Brain pericyte (primary cell): ENCODE data around the gene NUTM1.

Source experiments
- DNase-seq: peaks from one replicate; pipeline ENCODE4 v3.0.0-alpha.2; 2012; ENCODE audit warnings: low read depth, low spot score

NUTM1 gene, protein sequence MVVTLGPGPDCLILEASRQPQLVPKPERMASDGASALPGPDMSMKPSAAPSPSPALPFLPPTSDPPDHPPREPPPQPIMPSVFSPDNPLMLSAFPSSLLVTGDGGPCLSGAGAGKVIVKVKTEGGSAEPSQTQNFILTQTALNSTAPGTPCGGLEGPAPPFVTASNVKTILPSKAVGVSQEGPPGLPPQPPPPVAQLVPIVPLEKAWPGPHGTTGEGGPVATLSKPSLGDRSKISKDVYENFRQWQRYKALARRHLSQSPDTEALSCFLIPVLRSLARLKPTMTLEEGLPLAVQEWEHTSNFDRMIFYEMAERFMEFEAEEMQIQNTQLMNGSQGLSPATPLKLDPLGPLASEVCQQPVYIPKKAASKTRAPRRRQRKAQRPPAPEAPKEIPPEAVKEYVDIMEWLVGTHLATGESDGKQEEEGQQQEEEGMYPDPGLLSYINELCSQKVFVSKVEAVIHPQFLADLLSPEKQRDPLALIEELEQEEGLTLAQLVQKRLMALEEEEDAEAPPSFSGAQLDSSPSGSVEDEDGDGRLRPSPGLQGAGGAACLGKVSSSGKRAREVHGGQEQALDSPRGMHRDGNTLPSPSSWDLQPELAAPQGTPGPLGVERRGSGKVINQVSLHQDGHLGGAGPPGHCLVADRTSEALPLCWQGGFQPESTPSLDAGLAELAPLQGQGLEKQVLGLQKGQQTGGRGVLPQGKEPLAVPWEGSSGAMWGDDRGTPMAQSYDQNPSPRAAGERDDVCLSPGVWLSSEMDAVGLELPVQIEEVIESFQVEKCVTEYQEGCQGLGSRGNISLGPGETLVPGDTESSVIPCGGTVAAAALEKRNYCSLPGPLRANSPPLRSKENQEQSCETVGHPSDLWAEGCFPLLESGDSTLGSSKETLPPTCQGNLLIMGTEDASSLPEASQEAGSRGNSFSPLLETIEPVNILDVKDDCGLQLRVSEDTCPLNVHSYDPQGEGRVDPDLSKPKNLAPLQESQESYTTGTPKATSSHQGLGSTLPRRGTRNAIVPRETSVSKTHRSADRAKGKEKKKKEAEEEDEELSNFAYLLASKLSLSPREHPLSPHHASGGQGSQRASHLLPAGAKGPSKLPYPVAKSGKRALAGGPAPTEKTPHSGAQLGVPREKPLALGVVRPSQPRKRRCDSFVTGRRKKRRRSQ

GRCh38 chr15:34342737-34343575, at the start of gene NUTM1, which contains the start of gene NOP10:
TSS of gene NUTM1 (plus strand) at chr15:34343315. CDS start at chr15:34343697, 382 bp downstream.
TSS of gene NOP10 (minus strand) at chr15:34343136. CDS start at chr15:34343073, 63 bp downstream.
- DNase-seq, result peak; percentile 79

DNA sequence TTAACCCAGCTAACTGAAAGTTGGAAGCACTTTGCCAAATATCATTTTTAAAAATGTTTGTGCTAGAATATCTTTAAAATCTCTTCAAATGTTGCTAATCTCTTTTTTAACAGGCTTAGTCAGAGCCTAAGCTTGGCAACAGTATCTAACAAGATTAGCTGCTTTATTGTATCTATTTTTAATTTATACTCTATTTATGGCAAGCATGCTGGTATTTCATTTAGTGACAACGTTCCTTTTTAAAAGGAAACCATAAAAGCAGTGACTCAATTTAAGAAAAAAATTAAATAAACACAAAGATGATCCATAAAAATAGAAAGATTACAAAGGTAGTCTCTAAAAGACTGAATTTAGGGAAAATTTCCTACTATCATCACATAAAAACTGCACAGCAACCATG, 46.1 kb upstream of the NUTM1 start:
- DNase-seq, result no peak

DNA sequence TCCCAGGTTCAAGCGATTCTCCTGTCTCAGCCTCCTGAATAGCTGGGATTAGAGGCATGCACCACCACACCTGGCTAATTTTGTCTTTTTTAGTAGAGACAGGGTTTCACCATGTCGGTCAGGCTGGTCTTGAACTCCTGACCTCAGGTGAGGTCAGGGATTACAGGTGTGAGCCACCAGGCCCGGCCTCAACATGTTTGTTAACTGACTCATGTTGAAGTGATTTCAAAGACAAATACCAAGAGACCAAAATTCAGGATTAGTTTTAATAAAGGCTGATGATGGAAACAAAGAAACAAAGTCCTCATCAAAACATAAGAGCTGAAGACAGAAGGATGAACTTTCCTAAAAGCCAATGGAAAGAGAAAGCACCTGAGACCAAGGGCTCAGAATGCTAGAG, 42.1 kb upstream of the NUTM1 start:
- DNase-seq, result no peak

DNA sequence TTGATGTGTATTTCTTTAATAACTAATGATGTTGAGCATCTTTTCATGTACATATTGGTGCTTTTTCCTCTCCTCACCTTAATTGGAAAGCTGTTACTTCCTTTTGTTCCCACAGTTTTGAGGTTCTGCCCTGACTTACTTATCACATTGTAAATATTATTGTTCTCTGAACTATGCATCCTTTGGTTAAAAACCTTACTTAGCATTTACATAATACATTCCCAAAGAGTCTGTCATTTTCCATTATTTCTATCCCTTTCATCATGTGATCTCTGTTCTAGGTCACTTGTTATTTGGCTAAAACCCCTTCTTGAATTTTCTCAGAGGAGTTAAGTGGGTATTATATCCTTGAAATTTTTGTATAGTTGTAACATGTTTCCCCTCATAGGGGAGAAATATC, 38.5 kb upstream of the NUTM1 start:
- no peak for DNase-seq

- DNase-seq, result no peak
Measured at GRCh38 chr15:34311563-34311962, 31.6 kb upstream of the NUTM1 start.

GRCh38 chr15:34314491-34315490, 28.3 kb upstream of the NUTM1 start:
- DNase-seq, result no peak

DNA sequence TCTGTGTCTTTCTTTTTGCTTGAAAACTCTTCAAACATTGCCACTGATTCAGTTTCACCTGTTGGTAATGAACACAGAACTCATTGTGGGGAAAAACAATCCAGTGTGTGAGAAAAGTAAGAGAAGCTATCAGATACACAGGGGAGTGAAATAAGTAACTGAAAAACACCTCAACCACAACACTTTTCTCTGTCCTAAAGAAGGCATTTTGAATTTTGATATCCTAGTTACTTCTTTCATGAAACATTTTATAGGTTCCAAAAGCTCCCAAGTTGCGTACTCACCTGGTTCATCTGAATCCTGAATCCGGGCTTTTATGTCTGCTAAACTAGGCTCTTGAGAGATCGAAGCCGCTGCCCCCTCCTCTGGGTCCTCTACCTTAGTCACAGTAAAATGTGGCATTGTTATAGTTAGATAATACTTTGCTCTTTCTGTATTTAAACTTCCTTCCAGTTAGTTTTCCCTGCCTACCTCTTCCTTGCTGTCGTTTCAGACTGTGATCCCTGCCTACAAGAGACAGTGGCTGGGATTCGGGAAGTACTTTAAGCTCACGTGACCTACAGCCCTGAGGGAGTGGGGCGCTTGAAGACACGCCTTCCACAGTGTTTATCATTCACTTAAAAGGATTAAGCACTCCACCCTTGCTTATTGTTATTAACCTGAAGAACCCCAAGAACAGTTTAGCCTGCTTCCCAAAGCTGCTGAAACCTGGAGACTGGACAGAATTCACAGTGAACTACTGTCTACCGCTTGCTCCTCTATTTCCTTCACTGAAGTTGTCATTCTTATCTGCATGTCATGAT, 24.6 kb upstream of the NUTM1 start:
- no peak for DNase-seq

DNA sequence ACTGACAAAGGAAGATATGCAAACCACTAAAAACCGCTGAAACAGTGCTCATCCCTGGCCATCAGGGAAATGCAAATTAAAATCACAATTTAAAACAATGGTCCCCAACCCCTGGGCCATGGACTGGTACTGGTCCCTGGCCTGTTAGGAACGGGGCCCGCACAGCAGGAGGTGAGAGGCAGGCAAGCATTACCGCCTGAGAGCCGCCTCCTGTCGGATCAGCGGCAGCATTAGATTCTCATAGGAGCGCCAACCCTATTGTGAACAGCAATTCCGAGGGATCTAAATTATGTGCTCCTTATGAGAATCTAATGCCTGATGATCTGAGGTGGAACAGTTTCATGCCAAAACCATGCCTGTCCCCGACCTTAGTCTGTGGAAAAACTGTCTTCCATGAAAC, 19.9 kb upstream of the NUTM1 start:
- DNase-seq, result no peak

DNA sequence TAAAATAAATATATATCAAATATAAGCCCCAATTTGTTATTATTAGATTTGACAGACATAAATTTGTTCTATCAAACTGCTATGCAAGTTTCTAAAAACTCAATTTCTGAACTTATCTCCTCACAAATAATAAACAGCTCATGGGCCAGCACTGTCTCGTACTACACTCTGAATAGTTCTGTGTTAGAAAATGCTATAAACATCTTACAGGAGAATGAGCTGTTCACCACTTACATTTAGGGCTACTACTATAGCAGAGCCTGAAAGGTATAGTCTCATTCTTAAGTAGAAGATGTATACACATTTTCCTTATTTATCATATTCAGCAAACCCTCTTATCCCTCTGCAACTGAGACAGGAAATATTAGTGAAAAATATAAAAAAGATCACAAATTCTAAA, 18.2 kb upstream of the NUTM1 start:
- no peak for DNase-seq

- DNase-seq, result no peak
Measured at GRCh38 chr15:34325368-34325767, 17.7 kb upstream of the NUTM1 start.

DNA sequence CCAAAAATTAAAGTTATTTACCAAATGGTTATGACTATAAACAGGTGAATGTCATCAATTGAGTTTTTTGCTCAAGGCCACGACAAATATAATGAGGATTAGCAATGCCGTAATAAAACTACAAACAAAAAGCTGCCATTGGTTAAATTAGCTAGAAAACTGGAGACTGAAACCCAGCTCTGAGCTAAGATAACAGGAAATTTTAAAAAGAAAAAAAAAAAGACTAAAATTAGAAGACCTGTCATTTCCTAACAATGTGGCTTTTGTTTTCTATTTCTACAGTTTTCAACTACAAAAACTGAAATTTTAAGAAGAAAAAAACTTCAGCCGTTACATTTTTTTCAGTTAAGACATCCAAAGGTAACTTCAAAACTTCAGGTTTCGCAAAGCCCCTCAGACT, 15.2 kb upstream of the NUTM1 start:
- no peak for DNase-seq

GRCh38 chr15:34329006-34329405, 14.1 kb upstream of the NUTM1 start:
- no peak for DNase-seq

DNA sequence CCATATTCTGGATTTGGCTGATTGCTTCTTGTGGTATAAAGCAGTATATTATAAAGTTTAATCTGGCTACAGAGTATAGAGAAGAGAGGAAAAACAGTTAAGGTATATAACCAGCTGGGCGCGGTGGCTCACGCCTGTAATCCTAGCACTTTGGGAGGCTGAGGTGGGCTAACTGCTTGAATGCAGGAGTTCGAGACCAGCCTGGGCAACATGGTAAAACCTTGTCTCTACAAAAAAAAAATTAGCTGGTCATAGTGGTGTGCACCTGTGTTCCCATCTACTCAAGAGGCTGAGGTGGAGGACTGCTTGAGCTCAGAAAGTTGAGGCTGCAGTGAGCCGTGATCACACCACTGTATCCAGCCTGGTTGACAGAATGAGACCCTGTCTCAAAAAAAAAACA, 12.8 kb upstream of the NUTM1 start:
- no peak for DNase-seq

DNA sequence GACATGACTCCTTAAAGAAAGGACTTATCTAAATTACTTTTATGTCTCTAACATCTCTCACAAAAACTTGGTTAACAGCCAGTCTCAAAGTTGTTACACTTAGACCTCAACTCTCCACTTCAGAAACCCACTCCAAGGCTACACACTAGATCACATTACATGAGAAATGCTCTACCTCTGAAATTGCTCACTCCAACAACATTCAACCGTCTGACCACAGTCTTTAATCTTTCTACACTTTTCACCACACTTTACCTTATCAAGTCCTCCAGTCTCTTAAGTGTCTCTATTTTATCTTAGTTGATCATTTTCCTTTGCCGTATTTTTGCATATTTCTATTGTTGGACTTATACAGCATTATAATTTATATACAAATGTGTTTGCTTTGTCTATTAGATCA, 11.3 kb upstream of the NUTM1 start:
- DNase-seq, result no peak

- DNase-seq, result no peak
Measured at GRCh38 chr15:34332553-34333120, 10.5 kb upstream of the NUTM1 start.

GRCh38 chr15:34334672-34335071, 8.4 kb upstream of the NUTM1 start:
- no peak for DNase-seq

- DNase-seq, result no peak
Measured at GRCh38 chr15:34335176-34336032, 7.7 kb upstream of the NUTM1 start.
